GM18867 (cell line): ENCODE data around the gene IDE.
"Not testable (repeated sequence)": the region's sequence is repeated elsewhere in the genome, so short reads cannot be mapped to it uniquely, and the experiment has no call there.

Experiments used
- ATAC-seq: cut with Tn5 transposase; IDR thresholded peaks from one replicate; pipeline ENCODE4 v1.9.1; 2021; ENCODE audit warnings: mild to moderate bottlenecking, moderate library complexity; ENCODE audit not compliant: unreplicated experiment

Gene IDE

DNA sequence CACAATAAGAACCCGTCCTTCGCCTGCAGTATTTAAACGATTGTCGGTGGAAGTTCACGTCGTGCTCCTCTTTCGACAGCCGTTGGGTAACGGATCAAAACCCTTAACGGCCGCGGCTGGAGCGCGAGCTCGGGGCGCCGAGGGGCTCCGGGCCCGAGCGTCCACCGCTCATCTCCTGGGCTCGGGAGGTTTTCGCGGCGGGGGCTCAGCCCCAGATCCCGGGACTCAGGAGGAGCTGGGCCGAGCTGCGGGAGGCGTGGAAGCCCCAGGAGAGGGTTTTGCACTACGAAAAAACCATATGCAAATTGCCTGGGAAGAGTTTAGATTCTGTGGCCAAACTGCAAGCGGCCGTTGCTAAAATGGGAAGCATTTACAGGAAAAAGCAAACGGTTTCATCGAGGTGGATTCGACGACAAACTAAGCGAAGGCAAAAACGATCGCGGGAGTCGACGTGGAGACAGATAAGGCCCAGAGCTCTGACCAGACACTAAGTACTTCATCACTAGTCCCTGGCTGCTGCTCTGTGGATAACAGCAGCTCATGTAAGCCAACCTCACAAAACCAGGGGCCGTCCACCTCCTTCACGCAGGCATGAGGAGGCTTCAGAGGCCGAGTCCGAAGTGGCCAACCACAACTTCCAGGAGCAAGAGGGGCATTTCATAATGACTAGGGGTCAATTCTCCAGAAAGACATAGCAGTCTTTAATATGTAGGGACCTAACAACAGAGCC, 153.2 kb downstream of the IDE start:
- no peak for ATAC-seq

DNA sequence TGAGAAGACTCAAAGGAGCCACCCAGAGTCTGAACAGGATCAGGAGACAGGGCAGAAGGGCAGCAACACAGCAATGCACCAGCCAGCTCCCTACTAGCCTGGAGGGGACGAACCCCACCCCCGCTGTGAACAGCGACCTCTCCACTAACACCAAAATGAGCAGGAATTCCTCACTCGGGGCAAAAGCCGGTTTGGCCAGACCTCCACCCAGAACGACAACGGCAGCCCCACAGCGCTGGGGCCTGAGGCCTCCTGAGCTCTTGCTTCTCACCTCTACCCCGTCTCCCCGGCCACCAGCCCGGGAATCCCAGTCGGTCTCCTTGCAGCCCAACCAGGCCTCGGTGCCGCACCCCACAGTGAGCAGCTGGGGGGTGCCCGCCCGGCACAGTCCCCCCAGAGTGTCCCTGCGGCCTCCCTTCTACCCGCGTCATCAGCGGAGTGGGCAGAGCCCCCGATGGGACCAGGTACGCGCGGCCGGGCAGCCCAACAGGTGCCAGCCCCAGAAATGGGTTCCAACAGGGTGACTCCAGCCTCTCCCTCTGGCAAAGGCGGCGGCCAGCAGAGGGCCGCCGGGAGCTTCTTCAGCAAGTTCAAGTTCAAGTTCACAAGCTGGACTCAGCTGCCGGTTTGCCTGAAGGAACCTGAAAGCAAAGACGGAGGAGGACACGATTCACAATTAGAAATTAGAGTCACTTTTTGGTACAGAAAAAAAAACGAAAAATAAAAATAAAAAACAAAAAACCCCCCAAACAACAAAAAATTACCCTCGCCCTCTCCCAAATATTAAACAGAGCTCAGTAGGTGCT, 153.9 kb downstream of the IDE start:
- no peak for ATAC-seq

DNA sequence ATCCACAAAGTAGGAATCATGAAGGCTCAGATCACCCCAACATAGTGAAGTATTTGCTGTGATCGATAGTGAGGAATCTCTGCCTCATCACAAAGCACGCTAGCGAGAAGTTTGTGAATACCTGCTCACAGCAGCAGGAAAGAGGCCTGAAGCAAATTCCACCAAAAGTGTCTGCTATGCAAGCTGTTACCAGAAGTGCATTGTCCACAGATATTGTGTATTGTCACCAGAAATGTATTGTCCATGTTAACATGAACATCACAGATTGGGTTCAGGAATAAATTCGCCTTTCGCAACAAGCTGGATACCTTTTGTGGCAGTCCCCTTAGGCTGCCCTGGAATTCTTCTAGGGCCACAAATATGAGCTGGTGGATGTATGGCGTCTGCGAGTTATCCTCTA, 155.0 kb downstream of the IDE start:
- ATAC-seq = no peak

DNA sequence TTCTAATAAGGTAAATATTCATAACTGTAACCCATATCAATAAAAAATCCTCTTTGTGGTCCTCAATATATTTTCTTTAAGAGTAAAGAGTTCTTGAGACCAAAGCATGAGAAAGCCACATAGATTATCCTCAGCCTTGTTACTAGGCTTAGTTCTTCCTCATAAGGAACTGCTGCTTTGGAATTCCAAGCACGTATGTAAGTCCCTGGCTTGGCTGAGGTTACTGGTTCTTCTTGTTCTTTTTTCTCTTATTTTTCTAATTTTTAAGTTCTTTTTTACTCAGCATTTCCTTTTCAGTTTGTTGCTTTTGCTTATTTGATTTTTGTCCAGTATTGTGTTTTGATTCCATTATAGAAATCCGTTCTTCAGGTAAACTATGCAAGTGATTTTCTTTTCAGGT, 155.7 kb downstream of the IDE start:
- no peak for ATAC-seq

DNA sequence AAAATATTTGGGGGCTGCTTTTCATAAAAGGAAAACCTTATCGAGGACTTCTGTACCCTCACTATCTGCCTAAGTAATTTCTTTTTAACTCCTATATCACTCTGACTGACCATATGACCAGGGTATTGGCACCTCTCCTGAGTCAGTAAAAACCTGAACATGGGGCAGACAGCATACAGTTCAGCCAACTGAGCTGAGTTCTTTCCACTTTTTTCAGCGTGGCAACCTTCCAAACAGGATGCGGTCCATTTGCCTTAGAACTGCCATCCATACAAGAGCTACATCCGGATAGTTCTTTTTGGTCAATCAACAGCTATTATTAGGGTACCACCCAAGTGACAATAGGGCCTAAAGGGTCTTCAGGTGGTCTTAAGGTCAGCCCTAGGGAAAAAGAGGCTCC, 160.4 kb downstream of the IDE start:
- ATAC-seq = no peak

DNA sequence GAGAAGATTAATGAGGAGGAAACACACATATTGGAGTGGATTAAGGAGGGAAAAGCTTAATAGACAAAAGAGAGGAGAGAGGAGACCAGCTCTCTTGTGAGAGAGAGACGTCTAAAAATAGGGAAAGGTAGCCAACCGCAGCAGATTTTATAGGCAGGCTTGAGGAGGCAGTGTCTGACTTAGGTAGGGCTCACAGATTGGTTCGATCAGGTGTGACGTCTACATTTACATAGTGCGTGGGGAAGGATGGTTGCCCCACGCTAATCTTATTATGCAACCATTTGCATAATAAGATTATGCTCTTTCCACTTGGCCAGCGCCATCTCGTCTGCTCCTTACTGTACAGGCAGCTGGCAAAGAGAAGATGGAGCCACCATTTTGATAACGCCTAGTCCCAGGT, 160.9 kb downstream of the IDE start:
- ATAC-seq = no peak

DNA sequence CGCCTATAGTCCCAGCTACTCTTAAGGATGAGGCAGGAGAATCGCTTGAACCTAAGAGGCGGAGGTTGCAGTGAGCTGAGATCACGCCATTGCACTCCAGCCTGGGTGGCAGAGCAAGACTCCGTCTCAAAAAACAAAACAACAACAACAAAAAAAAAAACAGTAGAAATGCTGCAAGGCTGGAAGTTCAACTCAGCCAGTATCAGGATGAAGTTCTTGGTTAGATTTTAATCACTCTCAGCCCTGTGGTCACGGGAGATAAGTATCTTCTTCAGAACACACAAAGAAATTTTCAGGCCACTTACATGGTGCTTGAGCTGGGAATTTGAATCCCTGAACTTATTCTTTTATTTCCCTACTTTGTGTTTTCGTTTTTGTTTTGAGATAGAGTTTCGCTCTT, 162.5 kb downstream of the IDE start:
- ATAC-seq = no peak

DNA sequence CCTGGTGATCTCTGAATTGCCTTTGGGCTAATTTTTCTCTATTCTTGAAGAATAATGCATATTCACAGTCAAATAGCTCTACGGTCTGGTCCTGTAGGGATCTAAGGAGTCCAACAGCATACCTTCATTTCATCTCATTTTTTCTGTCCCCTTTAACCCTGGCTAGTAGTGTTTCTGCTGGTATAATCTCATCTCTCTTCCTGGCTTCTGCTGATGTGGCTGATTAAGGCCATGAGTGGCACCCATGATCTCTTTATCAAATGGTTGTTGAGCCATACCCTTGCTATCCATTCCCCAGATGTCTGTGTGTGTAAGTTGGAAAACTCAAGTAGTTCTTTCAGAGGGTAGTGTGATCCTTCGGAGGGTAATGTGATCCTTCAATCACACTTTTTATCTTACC, 163.4 kb downstream of the IDE start:
- ATAC-seq = no peak

DNA sequence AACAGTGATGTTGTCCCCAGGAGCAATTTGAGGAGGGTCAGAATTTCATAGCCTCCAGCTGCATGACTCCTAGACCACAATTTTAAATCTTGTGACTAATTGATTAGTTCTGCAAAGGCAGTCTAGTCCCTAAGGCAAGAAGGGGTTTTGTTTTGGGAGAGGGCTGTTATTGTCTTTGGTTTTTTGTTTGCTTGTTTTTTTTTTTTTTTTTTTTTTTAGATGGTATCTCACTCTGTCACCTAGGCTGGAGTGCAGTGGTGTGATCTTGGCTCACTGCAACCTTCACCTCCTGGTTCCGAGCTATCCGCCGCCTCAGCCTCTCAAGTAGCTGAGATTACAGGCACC, 165.9 kb downstream of the IDE start:
- no peak for ATAC-seq

DNA sequence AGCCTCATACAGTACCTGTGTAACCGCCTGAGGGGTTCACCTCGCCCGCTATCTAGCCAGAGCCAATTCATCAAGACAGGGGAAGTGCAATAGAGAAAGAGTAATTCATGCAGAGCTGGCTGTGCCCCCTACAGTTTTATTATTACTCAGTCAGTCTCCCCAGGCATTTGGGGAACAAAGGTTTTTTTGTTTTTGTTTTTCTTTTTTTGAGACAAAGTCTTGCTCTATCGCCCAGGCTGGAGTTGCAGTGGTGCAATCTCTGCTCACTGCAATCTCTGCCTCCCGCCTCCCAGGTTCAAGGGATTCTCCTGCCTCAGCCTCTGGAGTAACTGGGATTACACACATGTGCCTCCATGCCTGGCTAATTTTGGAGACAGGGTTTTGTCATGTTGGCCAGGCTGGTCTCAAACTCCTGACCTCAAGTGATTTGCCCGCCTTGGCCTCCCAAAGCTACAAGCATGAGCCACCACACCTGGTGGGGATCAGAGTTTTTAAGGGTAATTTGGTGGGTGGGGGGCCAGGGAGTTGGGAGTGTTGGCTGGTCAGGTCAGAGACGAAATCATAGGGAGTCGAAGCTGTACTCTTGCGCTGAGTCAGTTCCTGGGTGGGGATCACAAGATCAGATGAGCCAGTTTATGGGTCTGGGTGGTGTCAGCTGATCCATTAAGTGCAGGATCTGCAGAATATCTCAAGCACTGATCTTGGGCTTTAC, 166.4 kb downstream of the IDE start:
- ATAC-seq = no peak

DNA sequence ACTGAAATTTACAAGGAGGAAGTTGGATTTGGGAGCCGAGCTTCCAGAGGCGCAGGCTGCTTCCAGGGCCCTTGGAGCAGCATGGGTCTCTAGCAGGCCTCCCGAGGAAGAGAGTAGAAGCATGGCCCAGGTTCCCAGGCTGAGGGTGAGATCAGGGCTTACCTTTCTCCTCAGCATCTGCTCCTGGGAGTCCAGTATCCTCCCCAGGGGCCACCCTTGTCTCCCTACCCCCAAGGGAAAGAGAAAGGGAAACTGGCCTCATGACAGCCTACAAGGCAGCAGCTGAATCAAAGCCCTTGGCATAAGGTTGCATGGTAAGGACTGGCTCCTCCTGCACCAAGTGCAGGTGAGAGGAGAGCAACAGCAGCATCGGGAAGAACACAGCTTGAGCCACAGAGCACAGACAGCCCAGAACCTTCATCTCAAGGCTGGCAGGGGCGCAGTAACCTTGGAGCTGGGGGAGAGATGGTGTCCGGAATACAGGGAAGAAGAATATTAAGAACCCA, 168.4 kb downstream of the IDE start:
- ATAC-seq = no peak

DNA sequence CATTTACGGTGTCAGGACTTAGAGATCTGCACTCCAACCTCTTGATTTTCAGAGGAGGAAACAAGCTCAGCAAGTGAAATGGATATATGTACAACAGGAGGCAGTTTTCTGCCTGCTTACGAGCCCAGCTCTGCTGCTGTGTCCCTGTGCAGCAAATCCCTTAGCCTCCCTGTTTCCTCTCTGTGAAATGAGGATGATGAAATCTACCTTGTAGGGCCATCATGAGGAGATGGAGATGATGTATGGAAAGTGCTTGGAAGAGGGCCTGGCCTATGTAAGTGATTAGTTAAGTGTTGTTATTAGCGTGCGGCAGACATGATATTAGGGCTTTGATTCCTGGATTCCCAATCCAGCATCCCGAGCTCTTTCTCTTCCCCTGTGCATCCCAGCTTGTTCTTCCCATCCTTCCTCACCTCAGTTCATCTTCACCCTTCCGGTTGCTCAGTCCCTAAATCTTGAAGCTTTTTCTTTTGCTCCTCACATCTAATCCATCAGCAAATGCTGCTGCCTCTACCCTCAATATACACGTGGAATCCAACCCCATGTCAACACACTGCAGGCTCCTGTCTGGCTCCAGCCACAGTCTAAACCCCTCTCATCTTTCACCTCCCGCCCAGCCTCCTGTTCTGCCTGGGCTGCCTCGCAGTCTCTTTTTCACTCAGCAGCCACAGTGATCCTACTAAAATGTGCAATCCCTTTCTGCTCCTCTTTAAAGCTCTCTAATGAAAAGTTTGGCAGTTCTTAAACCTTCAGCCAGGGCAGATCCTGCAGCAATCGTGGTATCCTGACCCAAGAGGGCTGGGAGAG, 169.1 kb downstream of the IDE start:
- no peak for ATAC-seq

DNA sequence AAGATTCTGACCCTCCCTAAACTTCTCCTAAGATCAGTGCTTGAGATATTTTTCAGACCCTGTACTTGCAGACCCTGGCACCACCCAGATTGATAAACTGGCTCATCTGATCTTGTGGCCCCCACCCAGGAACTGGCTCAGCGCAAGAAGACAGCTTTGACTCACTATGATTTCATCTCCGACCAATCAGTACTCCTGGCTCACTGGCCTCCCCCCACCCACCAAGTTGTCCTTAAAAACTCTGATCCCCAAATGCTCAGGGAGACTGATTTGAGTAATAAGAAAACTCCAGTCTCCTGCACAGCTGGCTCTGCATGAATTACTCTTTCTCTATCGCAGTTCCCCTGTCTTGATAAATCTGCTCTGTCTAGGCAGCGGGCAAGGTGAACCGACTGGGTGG, 171.7 kb downstream of the IDE start:
- not testable (repeated sequence) for ATAC-seq
